Ovary (tissue), 9 donors: ENCODE data around the gene SNX2. TPM values are rescaled to one million over a fixed set of nuclear protein-coding genes. Genes with fewer than 3 reads are reported as not detected.
"Not testable (repeated sequence)": the region's sequence is repeated elsewhere in the genome, so short reads cannot be mapped to it uniquely, and the experiment has no call there.

Experiments used
- DNase-seq, 5 donors: peaks; one replicate each; pipeline ENCODE4 v3.0.0-alpha.2; 2019 to 2020
- H3K27ac ChIP-seq, 2 donors: fragments of 200-600 bp; one replicate each; pipeline versions ENCODE4 v1.5.1 to v1.8.0; 2019 to 2022
- H3K27me3 ChIP-seq: fragments of 200-600 bp; one replicate; pipeline ENCODE4 v1.8.0; 2022
- H3K36me3 ChIP-seq: fragments of 200-600 bp; sonication (generic); one replicate; pipeline ENCODE4 v1.5.1; 2019
- H3K4me1 ChIP-seq: one replicate; pipeline ENCODE4 v1.8.1; 2013; ENCODE audit warnings: mild to moderate bottlenecking, moderate library complexity; ENCODE audit not compliant: insufficient read depth
- H3K4me3 ChIP-seq: fragments of 200-600 bp; sonication (generic); one replicate; pipeline ENCODE4 v1.5.1; 2017
- H3K9me3 ChIP-seq, 2 donors: fragments of 200-600 bp in 1 of 2; sonication (generic) in 1 of 2; one replicate each; pipeline versions ENCODE4 v1.5.1 to v1.8.1; 2013 to 2019; ENCODE audit warnings: mild to moderate bottlenecking in 1 of 2, moderate library complexity in 1 of 2
- EP300 ChIP-seq: sonication (generic); formaldehyde crosslinking; IDR thresholded peaks from one replicate; pipeline ENCODE4 v1.6.1; 2017; ENCODE audit warnings: antibody characterized with exemption
- POLR2A ChIP-seq: fragments of 450-650 bp; IDR thresholded peaks from one replicate; pipeline ENCODE4 v1.6.1; 2017; ENCODE audit warnings: antibody characterized with exemption, mild to moderate bottlenecking, moderate library complexity
- WGBS, 3 donors: extraction: QIAGEN DNeasy Blood & Tissue Kit in 1 of 3; methylation state at CpG; one replicate each; pipeline versions ENCODE4 v1.1.5 to v1.1.7; 2013 to 2017; 5-methylcytosine and 5-hydroxymethylcytosine counted together
- intact Hi-C, 4 donors: fragments of 100-400 bp; cut with DNase I; formaldehyde crosslinking; loops; one replicate each; pipeline versions ENCODE4 v1.11.0 to v1.15.1; 2022 to 2023
- polyA plus RNA-seq, 2 donors: library from polyadenylated mRNA; stranded (reverse); fragments of 200-250 nt in 1 of 2; fragments of 350-450 nt in 1 of 2; fragmentation: Illumina TruSeq in 1 of 2; extraction: RNeasy Lipid Tissue Mini Kit (QIAGEN cat#74804) in 1 of 2; gene quantifications; one replicate each; pipeline ENCODE4 v1.2.3, GENCODE V29; 2013 to 2014
- total RNA-seq, 7 donors: library from RNA; depleted of rRNA in 2 of 7; stranded (reverse); fragments of >200 nt in 2 of 7; fragmentation: NEBNext Ultra II Directional in 3 of 7; extraction: Animal tissue kit (Norgen Biotek cat#: 25700) in 3 of 7; gene quantifications; one replicate each; pipeline versions ENCODE4 v1.1.0 to v1.2.4, GENCODE V29; 2016 to 2023
- TF ChIP-seq, protein P1 (sequence below), 3 donors: fragments of 450-650 bp in 2 of 3; fragments of 200-600 bp in 1 of 3; IDR thresholded peaks; one replicate each; pipeline versions ENCODE4 v1.5.1 to v1.8.0; 2016 to 2022; ENCODE audit warnings: antibody characterized with exemption in 3 of 3, mild to moderate bottlenecking in 1 of 3
- donor health status: DM: no; HTN: no; CAD: no; lungs with moderate emphysema.
- donor health status: DM: no; HTN: no; CAD: no.
- donor health status: Bipolar disorder and iron deficiency.
- donor health status: DM: yes; HTN: yes; CAD: no.
- donor health status: DM: no; HTN: no; CAD: no.
- donor health status: DM: yes; HTN: yes; CAD: no.

The SNX2 gene
- total and polyA plus RNA-seq, 9 donors = 40.9 to 91.1 (median 76.5) TPM

- no peaks in the 10 kb centered on the region for H3K4me1 ChIP-seq
- no peaks in the 10 kb centered on the region for H3K27me3 ChIP-seq
- H3K27ac ChIP-seq = no peak overlapping the region
- H3K9me3 ChIP-seq = no peaks in the 10 kb centered on the region
- H3K36me3 ChIP-seq = no peaks in the 10 kb centered on the region
- no peak for TF ChIP-seq EP300
- no peak for TF ChIP-seq POLR2A
- TF ChIP-seq, protein P1, sequence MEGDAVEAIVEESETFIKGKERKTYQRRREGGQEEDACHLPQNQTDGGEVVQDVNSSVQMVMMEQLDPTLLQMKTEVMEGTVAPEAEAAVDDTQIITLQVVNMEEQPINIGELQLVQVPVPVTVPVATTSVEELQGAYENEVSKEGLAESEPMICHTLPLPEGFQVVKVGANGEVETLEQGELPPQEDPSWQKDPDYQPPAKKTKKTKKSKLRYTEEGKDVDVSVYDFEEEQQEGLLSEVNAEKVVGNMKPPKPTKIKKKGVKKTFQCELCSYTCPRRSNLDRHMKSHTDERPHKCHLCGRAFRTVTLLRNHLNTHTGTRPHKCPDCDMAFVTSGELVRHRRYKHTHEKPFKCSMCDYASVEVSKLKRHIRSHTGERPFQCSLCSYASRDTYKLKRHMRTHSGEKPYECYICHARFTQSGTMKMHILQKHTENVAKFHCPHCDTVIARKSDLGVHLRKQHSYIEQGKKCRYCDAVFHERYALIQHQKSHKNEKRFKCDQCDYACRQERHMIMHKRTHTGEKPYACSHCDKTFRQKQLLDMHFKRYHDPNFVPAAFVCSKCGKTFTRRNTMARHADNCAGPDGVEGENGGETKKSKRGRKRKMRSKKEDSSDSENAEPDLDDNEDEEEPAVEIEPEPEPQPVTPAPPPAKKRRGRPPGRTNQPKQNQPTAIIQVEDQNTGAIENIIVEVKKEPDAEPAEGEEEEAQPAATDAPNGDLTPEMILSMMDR (IDR thresholded peaks at IDR 0.05) = no peak
- no peak for DNase-seq
- H3K4me3 ChIP-seq = no peak overlapping the region
- intact Hi-C loops = no loop called here
- 85 to 91% (median 90%) methylated on average over 2 of the region's 2 CpGs for WGBS, 3 donors
Measured at GRCh38 chr5:122760236-122760635, 14.6 kb upstream of the SNX2 start.

DNA sequence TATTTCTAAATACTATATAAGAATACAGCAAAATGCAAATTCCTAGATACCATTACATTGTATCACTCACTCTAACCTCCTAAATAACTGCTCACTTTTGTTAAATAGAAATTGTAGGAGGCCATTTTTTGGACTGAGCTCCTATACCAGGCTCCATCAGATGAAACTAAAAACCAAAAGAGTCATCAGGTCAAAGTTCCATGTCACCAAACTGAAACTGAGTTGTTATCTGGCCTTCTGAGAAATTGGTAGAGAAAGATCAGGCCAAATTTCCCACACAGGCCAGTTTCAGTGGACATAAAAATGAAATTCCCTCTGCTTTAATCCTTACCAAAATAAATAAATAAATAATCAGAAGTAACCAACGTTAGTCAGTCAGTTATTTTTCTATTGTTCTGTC, 13.8 kb upstream of the SNX2 start:
- Histone ChIP-seq H3K27me3 (no peaks in the 10 kb centered on the region), H3K9me3 (no peaks in the 10 kb centered on the region), H3K36me3 (no peaks in the 10 kb centered on the region), H3K27ac (no peak overlapping the region), H3K4me3 (no peak overlapping the region), H3K4me1 (no peaks in the 10 kb centered on the region)
- intact Hi-C loops = no loop called here
- no peak for DNase-seq
- TF ChIP-seq POLR2A (no peak), EP300 (no peak)
- TF ChIP-seq, protein P1 (IDR thresholded peaks at IDR 0.05) = no peak
- 36 to 50% (median 45%) methylated on average over 1 of the region's 1 CpG for WGBS, 3 donors

GRCh38 chr5:122761896-122762295, 13.0 kb upstream of the SNX2 start:
- H3K4me3 ChIP-seq, H3K27ac ChIP-seq, H3K27me3 ChIP-seq, intact Hi-C loops, H3K36me3 ChIP-seq, DNase-seq, H3K4me1 ChIP-seq, H3K9me3 ChIP-seq: not testable (repeated sequence)
- 90 to 95% (median 93%) methylated on average over 5 of the region's 5 CpGs for WGBS, 3 donors

GRCh38 chr5:122766130-122766529, 8.8 kb upstream of the SNX2 start:
- Histone ChIP-seq H3K4me3 (no peak overlapping the region), H3K36me3 (no peaks in the 10 kb centered on the region), H3K9me3 (no peaks in the 10 kb centered on the region), H3K27me3 (no peaks in the 10 kb centered on the region), H3K27ac (no peak overlapping the region), H3K4me1 (no peaks in the 10 kb centered on the region)
- intact Hi-C loops = no loop called here
- DNase-seq = no peak
- TF ChIP-seq POLR2A = no peak
- TF ChIP-seq EP300 = no peak
- TF ChIP-seq, protein P1 (IDR thresholded peaks at IDR 0.05) = no peak

- Histone ChIP-seq H3K27me3 (no peaks in the 10 kb centered on the region), H3K4me1 (no peaks in the 10 kb centered on the region), H3K9me3 (no peaks in the 10 kb centered on the region), H3K4me3 (no peak overlapping the region), H3K36me3 (no peaks in the 10 kb centered on the region), H3K27ac (no peak overlapping the region)
- no peak for DNase-seq
- 67 to 75% (median 73%) methylated on average over 3 of the region's 3 CpGs for WGBS, 3 donors
- TF ChIP-seq, protein P1 (IDR thresholded peaks at IDR 0.05) = no peak
- TF ChIP-seq POLR2A = no peak
- TF ChIP-seq EP300 = no peak
- intact Hi-C loops = no loop called here
Measured at GRCh38 chr5:122770477-122770876, 4.4 kb upstream of the SNX2 start.
